ENCODE measurements around the gene C2CD4D.

GRCh38 chr1:151825751-151826660, 13.6 kb downstream of the C2CD4D start:
- TF ChIP-seq CTCF (conservative IDR thresholded peaks at IDR 0.05 in 1 of 2, IDR thresholded peaks at IDR 0.05 in 1 of 2; ENCODE audit: low read depth in 1 of 2, low read length in 2 of 2) (no peak), EZH2 (IDR thresholded peaks at IDR 0.05; ENCODE audit: low read length, missing control alignments) (no peak)
